Fibroblast of pulmonary artery (primary cell): ENCODE measurements around the gene CYB561D2.

Experiments used
- DNase-seq: peaks from one replicate; pipeline ENCODE4 v3.0.0-alpha.2; 2010; ENCODE audit warnings: low read depth
- H3K4me3 ChIP-seq: replicated peaks from 2 replicates; pipeline ENCODE4 v1.5.1; 2011; ENCODE audit warnings: low read depth, mild to moderate bottlenecking, control low read depth, low read length, moderate library complexity
- TF ChIP-seq, protein P1 (sequence below): IDR thresholded peaks from 2 replicates; pipeline ENCODE4 v1.5.1; 2011; ENCODE audit warnings: mild to moderate bottlenecking, control low read depth, low read length, inconsistent platforms; ENCODE audit errors: missing control alignments

CYB561D2 gene

DNA sequence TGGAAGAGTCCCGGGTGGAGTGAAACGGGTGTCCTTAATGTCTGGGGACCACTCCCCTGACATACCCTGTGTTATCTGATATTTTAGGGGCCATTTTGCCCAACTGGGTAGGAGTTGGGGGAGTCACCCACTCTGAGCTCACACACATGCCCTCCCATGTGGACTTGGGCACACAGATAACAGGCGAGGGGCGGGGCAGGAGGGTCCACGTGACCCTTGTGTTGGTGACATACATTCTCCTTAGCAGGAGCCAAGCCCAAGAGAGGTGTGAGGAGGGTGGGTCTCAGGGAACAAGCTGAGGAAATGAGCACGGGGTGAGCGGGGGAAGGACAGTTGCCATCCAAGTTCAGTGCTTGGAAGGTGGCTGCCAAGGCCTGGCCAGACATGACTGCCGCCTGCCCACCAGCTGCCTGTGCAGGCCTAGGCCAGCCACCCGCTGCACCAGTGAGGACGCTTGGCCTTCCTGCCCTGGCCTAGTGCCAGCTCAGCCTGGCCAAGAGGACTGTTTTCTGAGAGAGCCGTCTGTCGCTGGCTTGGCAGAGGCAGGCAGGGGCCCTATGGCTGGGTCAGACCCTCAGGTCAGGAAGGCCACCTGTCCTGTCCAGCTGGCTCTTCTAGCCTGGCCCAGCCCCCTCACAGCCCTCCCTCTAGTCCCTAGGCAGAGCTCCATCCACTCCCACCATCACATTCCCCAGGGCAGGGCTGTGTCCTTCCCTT is 40.0 kb downstream of the CYB561D2 start:
- no peak for DNase-seq
- TF ChIP-seq, protein P1, sequence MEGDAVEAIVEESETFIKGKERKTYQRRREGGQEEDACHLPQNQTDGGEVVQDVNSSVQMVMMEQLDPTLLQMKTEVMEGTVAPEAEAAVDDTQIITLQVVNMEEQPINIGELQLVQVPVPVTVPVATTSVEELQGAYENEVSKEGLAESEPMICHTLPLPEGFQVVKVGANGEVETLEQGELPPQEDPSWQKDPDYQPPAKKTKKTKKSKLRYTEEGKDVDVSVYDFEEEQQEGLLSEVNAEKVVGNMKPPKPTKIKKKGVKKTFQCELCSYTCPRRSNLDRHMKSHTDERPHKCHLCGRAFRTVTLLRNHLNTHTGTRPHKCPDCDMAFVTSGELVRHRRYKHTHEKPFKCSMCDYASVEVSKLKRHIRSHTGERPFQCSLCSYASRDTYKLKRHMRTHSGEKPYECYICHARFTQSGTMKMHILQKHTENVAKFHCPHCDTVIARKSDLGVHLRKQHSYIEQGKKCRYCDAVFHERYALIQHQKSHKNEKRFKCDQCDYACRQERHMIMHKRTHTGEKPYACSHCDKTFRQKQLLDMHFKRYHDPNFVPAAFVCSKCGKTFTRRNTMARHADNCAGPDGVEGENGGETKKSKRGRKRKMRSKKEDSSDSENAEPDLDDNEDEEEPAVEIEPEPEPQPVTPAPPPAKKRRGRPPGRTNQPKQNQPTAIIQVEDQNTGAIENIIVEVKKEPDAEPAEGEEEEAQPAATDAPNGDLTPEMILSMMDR: no peak

DNA sequence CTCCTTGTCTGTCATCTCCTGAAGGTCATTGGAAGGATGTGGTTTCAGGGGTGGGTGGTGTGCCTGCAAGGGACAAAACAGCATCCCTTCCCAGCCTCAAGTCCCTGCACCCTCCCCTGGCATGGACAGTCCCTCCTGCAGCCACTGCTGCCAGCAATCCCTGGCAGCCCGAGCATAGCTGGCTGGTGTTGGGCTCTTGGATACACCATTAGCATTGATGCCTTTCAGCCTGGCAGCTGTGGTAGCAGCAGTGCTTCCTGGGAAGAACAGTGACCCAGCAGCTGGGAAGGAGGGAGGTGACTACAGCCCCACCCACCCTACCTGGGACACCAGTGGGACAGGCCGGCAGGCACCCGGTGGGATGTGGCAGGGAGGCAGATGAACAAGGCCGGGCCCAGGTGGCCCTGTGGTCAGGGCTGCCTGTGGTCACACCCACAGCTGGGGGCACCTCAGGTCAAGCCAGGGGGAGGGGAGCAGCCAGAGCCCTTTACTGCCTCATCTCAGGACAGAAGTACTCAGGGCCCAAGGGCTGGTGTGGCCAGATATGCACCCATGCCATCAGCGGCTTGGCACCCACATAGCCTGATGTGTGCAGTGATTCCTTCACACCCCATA is 41.5 kb downstream of the CYB561D2 start:
- no peak for DNase-seq
- no peak overlapping the region for H3K4me3 ChIP-seq
- TF ChIP-seq, protein P1: no peak

More for the DNA sequence above, 40.0 kb downstream of the CYB561D2 start:
- no peak overlapping the region for H3K4me3 ChIP-seq

DNA sequence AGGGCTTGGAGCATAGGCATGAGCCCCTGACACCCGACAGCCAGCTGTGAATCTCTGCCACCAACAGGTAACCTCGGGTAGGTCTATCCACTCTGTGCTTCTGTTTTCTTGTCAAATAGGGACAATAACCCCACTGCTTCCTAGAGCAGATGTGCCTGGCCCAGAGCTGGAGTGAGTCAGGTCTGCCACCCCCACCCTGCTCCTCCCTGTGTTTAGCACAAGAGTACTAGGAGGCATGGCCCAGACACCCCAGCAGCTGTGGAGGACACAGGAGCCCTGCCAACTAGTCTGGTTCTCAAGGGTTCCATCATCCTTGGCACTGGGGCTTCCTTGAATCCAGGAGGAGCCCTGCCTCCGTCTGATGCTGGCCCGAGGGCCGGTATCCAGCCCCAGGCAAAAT is 42.4 kb downstream of the CYB561D2 start:
- no peak for DNase-seq
- H3K4me3 ChIP-seq: no peak overlapping the region

DNA sequence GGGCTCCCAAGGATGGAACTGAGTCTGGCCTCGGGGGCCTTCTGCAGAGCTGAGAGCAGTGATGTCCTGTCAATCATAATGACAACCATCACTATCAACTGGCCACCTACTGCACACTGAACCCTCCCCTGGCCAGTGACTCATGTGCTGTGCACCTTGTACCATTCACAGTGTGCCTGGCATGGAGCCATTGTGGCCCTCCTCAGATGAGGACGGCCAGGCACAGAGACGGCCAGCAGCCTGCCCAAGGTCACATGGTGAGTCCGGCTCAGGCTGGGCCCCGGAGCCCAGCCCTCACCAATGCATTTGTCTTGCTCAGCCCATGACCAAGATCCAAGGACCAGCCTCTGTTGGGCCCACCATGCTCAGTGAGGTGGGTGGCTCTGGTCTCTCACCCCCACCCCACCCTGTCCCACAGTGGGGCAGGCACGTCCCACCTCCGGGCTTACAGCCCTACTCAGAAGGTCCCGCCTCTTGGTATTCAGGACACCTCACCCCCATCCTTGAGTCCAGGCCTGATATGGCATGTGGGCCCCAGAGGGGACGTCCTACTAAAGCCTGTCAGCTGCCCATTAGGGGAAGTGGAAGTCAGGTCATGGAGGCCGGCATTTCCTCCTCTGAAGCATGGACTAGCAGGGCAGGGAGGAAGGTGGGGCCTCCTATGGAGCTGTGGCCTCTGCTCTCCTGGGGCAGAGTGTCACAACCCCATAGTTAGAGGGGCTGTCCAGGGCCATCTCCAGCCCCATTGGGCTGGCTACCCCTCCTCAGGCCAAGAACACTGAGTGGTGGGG is 44.6 kb downstream of the CYB561D2 start:
- no peak overlapping the region for H3K4me3 ChIP-seq
- no peak for DNase-seq
- TF ChIP-seq, protein P1: no peak

More for the DNA sequence above, 42.4 kb downstream of the CYB561D2 start:
- TF ChIP-seq, protein P1: no peak

DNA sequence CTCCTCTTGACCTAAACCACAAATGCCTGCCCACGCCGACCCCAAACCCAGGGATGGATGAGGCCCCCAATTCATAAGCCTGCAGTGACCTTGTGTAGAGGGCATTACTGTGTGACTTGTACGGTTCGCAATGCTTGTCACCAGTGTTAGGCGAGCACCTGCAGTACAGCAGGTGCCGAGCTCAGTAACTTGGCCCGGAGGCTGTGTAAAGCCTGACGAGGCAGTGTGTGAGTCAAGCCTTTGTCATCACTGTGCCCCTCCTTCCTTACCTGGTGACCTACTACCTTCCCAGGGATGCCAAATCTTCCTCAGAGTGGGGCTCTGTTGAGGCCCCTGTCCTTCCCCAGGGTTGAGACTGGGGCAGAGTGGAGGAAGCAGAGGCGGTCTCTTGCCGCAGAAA is 45.8 kb downstream of the CYB561D2 start:
- TF ChIP-seq, protein P1: no peak
- DNase-seq: no peak

DNA sequence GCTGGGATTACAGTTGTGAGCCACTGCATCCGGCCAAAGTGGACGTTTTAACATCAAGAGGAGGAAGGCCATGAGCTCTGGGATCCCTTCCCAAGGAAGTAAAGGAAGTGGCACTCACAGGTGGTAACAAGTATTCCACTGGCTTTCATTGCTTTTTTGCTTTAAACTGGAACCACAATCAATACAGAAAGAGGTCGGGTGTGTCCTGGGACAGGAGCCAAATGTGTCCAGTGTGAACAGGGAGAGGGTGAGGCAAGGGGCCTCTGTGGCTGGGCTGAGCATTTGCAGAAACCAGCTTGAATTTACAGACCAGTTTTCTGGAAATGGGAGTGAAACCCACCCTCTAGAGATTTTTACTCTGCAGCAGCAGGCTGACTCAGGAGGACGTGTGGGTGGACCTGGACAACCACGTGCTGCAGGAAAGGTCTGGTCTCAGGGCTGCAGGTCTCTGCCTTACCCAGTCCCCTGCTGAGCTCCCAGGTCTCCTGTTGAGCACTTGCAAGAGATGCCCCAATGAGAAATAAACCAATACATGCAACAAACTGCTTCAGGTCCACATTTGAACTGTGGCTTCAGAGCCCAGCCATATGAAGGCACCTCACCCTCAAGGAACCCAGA is 51.4 kb downstream of the CYB561D2 start:
- TF ChIP-seq, protein P1: no peak
- no peak overlapping the region for H3K4me3 ChIP-seq
- no peak for DNase-seq

More for the DNA sequence above, 45.8 kb downstream of the CYB561D2 start:
- H3K4me3 ChIP-seq: no peak overlapping the region
